ENCODE results near the gene XXYLT1.

- TF ChIP-seq CTCF (conservative IDR thresholded peaks at IDR 0.05; ENCODE audit: low read depth, low read length) (no peak), EZH2 (IDR thresholded peaks at IDR 0.05; ENCODE audit: low read length, unreplicated experiment) (no peak)
These were observed 202.6 kb downstream of the XXYLT1 start for GRCh38 chr3:195068084-195069080.
